GM18519 (cell line): ENCODE results near the gene FGF12.

Source experiments
- ATAC-seq: cut with Tn5 transposase; IDR thresholded peaks from one replicate; pipeline ENCODE4 v1.9.1; 2021; ENCODE audit warnings: mild to moderate bottlenecking, moderate library complexity; ENCODE audit not compliant: unreplicated experiment, low FRiP score

Gene FGF12

DNA sequence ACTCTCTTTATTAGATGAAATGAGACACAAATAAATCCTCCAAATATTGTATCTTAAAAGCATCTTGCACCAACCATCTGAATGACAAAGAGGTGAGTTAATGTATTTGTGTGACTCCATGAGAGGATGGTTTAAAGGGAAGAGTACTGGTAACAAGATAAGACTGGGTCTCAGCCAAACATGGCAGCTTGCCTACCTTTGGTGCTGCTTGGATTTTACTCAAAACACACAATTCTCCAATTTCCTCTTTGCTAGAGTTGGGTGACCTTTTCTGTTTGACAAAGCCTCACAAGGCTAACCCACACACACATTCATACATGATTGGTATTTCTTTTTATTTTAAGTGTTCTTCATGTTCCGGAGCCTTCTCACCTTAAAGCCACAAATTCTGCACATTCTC is 506.4 kb downstream of the FGF12 start:
- no peak for ATAC-seq

DNA sequence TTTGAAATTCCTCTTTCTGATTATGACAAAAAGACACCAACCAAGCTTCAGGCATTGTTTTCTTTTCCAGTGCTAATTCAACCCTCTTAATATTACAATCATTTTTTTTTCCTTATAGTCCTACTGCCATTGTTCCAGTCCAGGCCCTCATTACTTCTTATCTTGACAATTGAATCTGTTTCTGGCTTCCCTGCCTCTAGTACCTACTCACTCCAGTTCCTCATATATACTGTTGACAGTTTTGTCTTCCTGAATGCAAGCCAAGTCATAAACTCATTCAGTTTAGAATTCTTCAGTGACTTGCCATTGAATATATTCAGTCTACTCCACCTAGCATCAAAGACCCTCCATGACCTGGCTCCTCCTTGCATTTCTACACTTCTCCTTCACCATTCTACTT is 507.4 kb downstream of the FGF12 start:
- ATAC-seq, result no peak

- ATAC-seq, result no peak
Measured at GRCh38 chr3:192216067-192216466, 511.3 kb downstream of the FGF12 start.

DNA sequence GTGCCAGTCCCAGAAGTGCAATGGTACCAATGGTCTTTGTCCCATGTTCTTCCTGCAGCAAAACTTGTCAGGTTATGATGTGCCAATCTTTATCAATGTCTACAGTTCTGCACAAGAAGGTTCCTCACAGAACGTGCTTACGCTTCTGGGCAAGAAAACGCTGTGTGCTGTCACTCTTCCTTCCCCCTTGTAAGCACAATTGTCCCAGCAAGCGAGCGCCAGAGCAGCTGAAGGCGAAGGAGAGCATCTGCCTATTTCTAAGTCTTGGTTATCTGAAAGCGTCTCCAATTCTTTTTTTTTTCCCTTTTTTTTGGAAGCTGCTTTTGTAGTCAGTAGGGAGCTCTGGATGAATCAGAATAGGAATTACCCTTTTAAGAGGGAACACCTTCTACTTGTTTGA is 514.4 kb downstream of the FGF12 start:
- ATAC-seq, result no peak

GRCh38 chr3:192212335-192212734 is 515.0 kb downstream of the FGF12 start:
- no peak for ATAC-seq

- ATAC-seq, result no peak
Measured at GRCh38 chr3:192207651-192208050, 519.7 kb downstream of the FGF12 start.

GRCh38 chr3:192207239-192207638 is 520.1 kb downstream of the FGF12 start:
- ATAC-seq, result no peak

DNA sequence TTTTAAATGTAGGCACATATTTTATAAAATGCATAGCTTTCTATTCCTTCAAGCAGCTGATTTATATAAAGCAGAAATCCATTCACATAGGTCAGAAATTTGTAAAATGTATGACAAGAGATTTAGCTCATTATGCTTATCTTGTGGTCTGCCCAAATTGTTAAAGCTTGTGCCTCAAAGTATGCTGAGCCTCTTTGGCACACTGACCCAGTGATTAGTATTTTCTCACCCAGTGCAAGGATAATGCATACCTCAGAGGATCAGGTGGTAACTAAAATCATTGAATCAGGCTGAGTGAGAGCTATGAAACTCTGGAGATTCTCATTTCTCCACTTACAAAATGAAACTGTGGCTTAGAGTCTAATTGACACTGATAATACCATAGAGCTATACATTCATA is 533.3 kb downstream of the FGF12 start:
- no peak for ATAC-seq

GRCh38 chr3:192188218-192188835 is 539.0 kb downstream of the FGF12 start:
- ATAC-seq, result peak; percentile 94

GRCh38 chr3:192187485-192188051 is 539.8 kb downstream of the FGF12 start:
- no peak for ATAC-seq

DNA sequence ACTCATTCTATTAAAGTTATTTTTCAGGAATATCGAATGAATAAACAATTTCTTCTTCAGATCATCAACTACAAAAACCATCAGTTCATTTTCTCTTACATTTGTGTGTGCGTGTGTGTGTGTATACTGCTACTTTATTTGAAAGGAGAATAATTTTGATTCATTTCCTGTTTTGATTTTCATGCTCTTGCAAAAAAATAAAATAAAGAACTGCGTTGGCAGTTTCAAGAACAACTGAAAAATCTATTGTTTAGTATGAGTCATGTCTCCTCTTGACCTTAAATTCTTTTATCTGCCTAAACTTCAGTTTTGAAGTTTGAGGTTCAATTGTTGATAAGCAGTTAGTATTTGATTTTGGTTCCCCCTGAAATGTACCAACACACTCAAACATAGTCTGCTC is 540.8 kb downstream of the FGF12 start:
- no peak for ATAC-seq

DNA sequence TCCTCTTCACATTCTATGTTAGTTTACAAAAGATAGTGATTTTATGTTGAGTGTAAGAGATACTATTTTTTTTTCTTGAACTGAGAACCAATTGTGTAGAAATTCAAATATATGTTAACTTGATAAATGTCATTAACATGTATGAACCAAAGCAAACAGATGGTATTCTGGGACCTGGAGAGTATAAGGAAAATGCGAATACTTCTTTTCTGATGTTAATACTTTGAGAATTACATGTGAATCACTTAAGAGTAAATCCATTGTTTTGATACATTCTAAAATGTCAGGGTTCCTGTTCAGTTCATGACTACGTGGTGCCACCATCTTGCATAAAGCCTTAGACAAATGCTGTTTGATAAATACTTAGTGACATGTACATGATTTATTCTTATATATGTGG is 541.3 kb downstream of the FGF12 start:
- ATAC-seq, result no peak

- peak; percentile 46 for ATAC-seq
Measured at GRCh38 chr3:192183109-192183508, 544.2 kb downstream of the FGF12 start.

- no peak for ATAC-seq
Measured at GRCh38 chr3:192181151-192181550, 546.2 kb downstream of the FGF12 start.

GRCh38 chr3:192177383-192177782 is 550.0 kb downstream of the FGF12 start:
- ATAC-seq, result no peak

DNA sequence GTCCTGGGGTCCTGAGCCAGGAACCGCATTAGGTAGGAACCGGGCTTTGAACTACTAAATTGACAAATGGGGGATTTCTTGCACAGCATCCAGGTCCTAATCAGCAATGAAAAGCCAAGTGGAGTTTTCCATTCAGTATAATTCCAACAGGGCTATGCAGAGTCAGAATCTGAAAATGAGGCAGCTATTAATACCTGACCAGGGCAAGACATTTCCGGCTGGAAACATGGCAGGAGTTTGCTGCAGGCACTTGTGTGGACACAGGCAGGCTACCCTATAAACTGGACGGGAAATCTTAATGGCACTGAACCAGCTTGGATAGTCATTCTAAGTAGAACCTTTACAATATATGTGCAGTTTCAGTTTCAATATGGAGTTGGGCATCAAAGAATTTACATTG is 553.1 kb downstream of the FGF12 start:
- ATAC-seq, result no peak

GRCh38 chr3:192171213-192171612 is 556.1 kb downstream of the FGF12 start:
- no peak for ATAC-seq

DNA sequence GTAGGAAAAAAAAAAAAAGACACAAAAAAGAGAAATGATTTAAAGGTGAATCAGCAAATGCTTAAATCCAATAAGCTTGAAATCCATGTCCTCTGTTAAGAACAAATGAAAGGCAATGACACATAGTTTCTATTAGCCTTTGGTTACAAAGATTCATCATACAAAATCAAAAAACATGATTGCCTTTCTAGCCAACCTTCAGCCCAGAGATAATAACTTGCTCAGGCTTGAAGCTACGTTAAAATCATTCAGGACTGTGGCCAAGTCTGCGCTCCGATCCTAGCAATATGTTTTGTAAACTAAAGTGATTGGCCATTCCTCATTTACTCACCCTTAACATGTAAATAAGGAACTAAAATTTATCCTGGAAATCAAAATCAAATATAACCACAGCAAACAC is 556.7 kb downstream of the FGF12 start:
- no peak for ATAC-seq

- ATAC-seq, result no peak
Measured at GRCh38 chr3:192170031-192170430, 557.3 kb downstream of the FGF12 start.

DNA sequence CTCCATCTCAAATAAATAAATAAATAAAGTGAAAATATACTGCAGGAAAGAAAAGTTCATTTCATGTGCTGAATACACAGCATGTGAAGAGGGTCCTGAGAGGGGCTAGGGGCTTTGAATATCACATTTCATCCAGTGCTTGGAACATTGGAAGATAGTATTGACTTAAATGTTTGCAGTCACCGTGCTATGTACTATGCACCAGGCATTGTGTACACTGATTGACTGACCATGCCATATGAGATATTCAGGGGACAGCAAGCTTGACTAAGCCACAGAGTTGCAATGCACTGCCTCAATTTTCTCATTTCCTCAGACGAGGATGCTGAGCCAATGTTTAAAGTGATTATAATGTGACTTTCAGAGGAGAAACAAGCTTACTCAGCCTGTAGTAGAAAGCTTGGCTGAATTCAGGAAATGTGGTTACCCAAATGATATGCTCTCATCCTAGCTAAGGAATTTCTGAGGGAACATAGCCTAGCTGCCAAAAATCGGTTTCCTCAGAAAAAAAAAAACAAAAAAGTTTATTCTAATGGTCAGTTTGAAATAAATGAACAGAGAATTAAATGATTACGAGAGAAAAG is 557.9 kb downstream of the FGF12 start:
- no peak for ATAC-seq

DNA sequence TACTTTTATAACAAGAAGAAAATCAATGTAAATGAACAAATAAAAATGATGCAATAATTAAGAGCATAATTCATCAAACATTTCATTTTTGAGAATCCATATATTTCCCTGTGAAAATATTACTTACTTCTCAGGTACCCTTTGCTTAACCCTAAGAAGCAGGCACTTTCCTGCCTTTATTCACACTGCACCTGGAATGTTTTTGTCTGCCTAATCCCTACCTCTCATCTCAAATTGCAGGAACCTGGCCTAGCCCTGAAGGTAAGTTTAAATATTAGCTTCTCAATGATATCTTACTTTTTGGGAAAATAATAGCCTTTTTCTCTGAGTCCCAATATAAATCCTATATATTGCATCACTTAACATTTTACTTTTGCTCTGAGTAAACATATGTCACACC is 559.1 kb downstream of the FGF12 start:
- no peak for ATAC-seq

DNA sequence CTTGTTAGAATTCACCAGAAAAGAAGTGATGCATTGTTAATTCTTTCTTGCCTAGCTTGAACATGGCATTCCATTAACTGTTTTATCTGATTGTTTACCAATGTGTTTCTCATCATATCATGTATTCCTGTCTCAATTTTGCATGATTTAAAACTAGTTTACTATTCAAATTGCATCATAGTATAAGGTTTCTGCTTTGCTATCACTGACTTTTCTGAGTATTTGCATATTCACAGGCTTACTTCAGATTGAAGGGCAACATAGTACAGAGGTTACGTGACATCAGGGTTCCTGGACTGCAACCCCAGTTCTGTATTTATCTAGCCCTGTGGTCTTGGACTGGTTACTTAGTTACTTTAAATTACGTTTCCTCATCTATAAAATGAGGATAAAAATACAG is 561.8 kb downstream of the FGF12 start:
- no peak for ATAC-seq
